Stomach smooth muscle (tissue), 2 donors: ENCODE data around the gene RPA1.

Experiments
- H3K27ac ChIP-seq: one replicate; pipeline ENCODE4 v1.7.0; 2013; ENCODE audit warnings: mild to moderate bottlenecking, low read length, inconsistent platforms
- H3K27me3 ChIP-seq, 2 donors: one replicate each; pipeline ENCODE4 v1.7.0; 2013; ENCODE audit warnings: low read length in 2 of 2; ENCODE audit not compliant: insufficient read depth in 2 of 2, control insufficient read depth in 1 of 2
- H3K36me3 ChIP-seq, 2 donors: one replicate each; pipeline ENCODE4 v1.7.0; 2013; ENCODE audit warnings: low read length in 2 of 2; ENCODE audit not compliant: control insufficient read depth in 2 of 2, insufficient read depth in 2 of 2
- H3K4me1 ChIP-seq: one replicate; pipeline ENCODE4 v1.7.0; 2013; ENCODE audit warnings: low read length; ENCODE audit not compliant: control insufficient read depth, insufficient read depth
- H3K4me3 ChIP-seq, 2 donors: one replicate each; pipeline ENCODE4 v1.7.0; 2013; ENCODE audit warnings: low read length in 2 of 2
- H3K9ac ChIP-seq, 2 donors: one replicate each; pipeline ENCODE4 v1.7.0; 2013; ENCODE audit warnings: low read length in 2 of 2, mild to moderate bottlenecking in 1 of 2
- H3K9me3 ChIP-seq, 2 donors: one replicate each; pipeline ENCODE4 v1.7.0; 2013; ENCODE audit warnings: low read length in 2 of 2; ENCODE audit not compliant: control insufficient read depth in 2 of 2
- donor health status: healthy.
- donor health status: Pancreatic carcinoma.

RPA1 gene

DNA sequence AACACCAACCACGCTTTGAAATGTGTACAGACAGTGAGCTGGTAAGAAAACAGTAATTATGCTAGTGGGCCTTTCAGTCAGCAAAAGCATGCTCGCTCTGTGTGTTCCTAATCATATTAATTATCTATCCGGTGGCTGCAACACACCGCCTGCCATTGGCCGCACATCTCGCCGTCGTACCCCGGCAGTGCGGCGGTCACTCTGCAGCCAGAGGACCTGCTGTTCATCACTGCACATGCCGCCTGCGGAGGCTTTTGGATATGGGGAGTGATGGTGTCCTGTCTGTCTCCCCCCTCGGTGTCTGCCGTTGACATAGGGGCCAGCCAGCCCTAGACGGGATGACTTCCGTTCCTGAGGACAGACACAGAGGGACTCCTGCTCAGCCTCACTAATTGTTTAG lies 68.5 kb downstream of the RPA1 start:
- Histone ChIP-seq H3K4me3 (no peak overlapping the region), H3K27ac (no peak overlapping the region), H3K27me3 (no peaks in the 10 kb centered on the region), H3K4me1 (no peaks in the 10 kb centered on the region), H3K36me3 (peaks cover 25 to 33% of the 10 kb centered on the region in 2 donors), H3K9me3 (no peaks in the 10 kb centered on the region), H3K9ac (no peak overlapping the region)

GRCh38 chr17:1898872-1899271 lies 69.1 kb downstream of the RPA1 start:
- Histone ChIP-seq H3K27ac (no peak overlapping the region), H3K4me1 (no peaks in the 10 kb centered on the region), H3K27me3 (no peaks in the 10 kb centered on the region), H3K36me3 (peaks cover 21 to 32% of the 10 kb centered on the region in 2 donors), H3K4me3 (no peak overlapping the region), H3K9me3 (no peaks in the 10 kb centered on the region), H3K9ac (no peak overlapping the region)

DNA sequence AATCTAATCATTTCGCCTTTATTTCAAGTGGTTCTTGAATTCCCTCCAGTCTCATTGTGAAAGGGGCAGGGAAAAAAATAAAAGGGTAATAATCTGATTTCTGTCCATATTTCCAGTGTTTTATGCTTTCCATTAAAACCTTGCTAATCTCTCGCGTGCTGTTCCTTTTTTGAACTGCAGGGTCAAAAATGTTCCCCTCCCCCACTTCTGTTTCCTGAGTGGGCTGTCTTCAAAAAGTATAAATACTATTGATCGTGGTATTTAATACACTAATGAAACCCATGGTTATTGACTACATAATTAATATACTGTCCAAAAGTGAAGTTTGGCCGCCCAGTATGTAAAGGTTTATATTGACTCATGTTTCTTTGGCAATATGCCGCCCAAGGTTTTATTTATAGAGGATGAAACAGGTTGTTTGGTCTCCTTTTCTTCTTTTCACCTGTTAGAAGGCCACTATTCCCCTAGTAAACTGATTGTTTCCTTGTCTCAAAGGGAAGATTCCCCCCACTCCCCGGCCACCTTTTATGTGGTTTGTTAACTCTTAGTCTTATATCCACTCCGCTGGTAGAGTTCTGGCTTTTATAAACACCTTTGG lies 69.7 kb downstream of the RPA1 start:
- no peaks in the 10 kb centered on the region for H3K4me1 ChIP-seq
- peaks cover 21 to 28% of the 10 kb centered on the region in 2 donors for H3K36me3 ChIP-seq
- H3K9ac ChIP-seq: no peak overlapping the region
- H3K27me3 ChIP-seq: peaks cover 0 to under 1% of the 10 kb centered on the region in 2 donors
- H3K27ac ChIP-seq: no peak overlapping the region
- H3K4me3 ChIP-seq: no peak overlapping the region
- no peaks in the 10 kb centered on the region for H3K9me3 ChIP-seq

- H3K27ac ChIP-seq: no peak overlapping the region
- H3K27me3 ChIP-seq: peaks cover 29 to 35% of the 10 kb centered on the region in 2 donors
Observed at GRCh38 chr17:1904273-1905182, 74.7 kb downstream of the RPA1 start.

GRCh38 chr17:1905190-1905913 lies 75.5 kb downstream of the RPA1 start:
- Histone ChIP-seq H3K27ac (no peak overlapping the region), H3K9me3 (no peaks in the 10 kb centered on the region), H3K36me3 (no peaks in the 10 kb centered on the region), H3K4me1 (peaks cover 14% of the 10 kb centered on the region), H3K4me3 (no peak overlapping the region), H3K9ac (no peak overlapping the region), H3K27me3 (peaks cover 34 to 43% of the 10 kb centered on the region in 2 donors)

More at GRCh38 chr17:1904273-1905182, 74.7 kb downstream of the RPA1 start:
- H3K9ac ChIP-seq: no peak overlapping the region
- H3K36me3 ChIP-seq: no peaks in the 10 kb centered on the region
- H3K4me1 ChIP-seq: peaks cover 14% of the 10 kb centered on the region
- no peaks in the 10 kb centered on the region for H3K9me3 ChIP-seq
- H3K4me3 ChIP-seq: no peak overlapping the region

GRCh38 chr17:1906662-1907101 lies 76.9 kb downstream of the RPA1 start:
- Histone ChIP-seq H3K36me3 (no peaks in the 10 kb centered on the region), H3K4me1 (peaks cover 14% of the 10 kb centered on the region), H3K4me3 (no peak overlapping the region), H3K27me3 (peaks cover 37 to 43% of the 10 kb centered on the region in 2 donors), H3K9me3 (no peaks in the 10 kb centered on the region), H3K27ac (no peak overlapping the region), H3K9ac (no peak overlapping the region)

GRCh38 chr17:1907216-1907631 lies 77.4 kb downstream of the RPA1 start:
- peaks cover 14% of the 10 kb centered on the region for H3K4me1 ChIP-seq
- no peaks in the 10 kb centered on the region for H3K9me3 ChIP-seq
- peaks cover 41 to 46% of the 10 kb centered on the region in 2 donors for H3K27me3 ChIP-seq
- H3K4me3 ChIP-seq: no peak overlapping the region
- H3K36me3 ChIP-seq: no peaks in the 10 kb centered on the region
- H3K27ac ChIP-seq: no peak overlapping the region
- H3K9ac ChIP-seq: no peak overlapping the region

GRCh38 chr17:1907909-1908698 lies 78.3 kb downstream of the RPA1 start:
- H3K36me3 ChIP-seq: no peaks in the 10 kb centered on the region
- H3K9me3 ChIP-seq: no peaks in the 10 kb centered on the region
- peaks cover 14% of the 10 kb centered on the region for H3K4me1 ChIP-seq
- no peak overlapping the region for H3K27ac ChIP-seq
- H3K9ac ChIP-seq: peak overlapping the region in 1 of 2 donors; percentile 24
- H3K4me3 ChIP-seq: peak overlapping the region; percentile 27 to 61
- H3K27me3 ChIP-seq: peaks cover 47 to 54% of the 10 kb centered on the region in 2 donors

DNA sequence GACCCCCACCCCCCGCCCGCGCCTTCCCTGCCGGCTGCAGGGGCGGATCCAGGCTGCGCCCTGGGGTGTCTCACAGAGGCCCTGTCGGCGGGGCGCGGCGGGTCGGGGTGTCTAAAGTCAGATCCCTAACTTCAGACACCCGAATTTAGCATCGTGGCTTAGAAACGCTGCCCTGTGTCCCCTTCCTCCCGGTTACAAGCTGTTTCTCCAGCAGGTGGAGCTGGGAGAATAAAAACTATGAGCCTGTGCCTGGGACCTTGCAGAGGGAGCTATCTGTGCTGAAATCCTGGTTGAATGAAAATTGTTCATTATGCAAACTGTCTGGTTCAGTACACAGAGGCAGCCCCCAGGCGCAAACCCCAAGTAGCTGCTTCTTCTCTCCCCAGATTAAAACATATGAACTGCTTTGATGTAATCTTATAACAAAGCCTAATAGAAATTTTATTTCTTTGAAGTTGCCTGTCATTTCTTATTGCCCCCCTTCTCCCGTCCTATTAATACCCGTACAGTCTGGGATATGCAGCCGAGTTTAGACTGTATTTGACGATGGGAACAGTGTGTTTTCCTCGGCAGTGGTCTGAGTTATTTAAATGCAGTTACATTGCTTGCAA lies 79.0 kb downstream of the RPA1 start:
- no peaks in the 10 kb centered on the region for H3K36me3 ChIP-seq
- H3K4me3 ChIP-seq: peak overlapping the region in 1 of 2 donors; percentile 61
- H3K9me3 ChIP-seq: no peaks in the 10 kb centered on the region
- peaks cover 54 to 58% of the 10 kb centered on the region in 2 donors for H3K27me3 ChIP-seq
- no peak overlapping the region for H3K27ac ChIP-seq
- H3K4me1 ChIP-seq: peaks cover 14% of the 10 kb centered on the region
- H3K9ac ChIP-seq: no peak overlapping the region
